ENCODE measurements around the gene SLC6A11. TPM values are rescaled to one million over a fixed set of nuclear protein-coding genes. Genes with fewer than 3 reads are reported as not detected.

SLC6A11 gene
- total and polyA plus RNA-seq, 12 donors = 0.05 TPM; not detected in 11

DNA sequence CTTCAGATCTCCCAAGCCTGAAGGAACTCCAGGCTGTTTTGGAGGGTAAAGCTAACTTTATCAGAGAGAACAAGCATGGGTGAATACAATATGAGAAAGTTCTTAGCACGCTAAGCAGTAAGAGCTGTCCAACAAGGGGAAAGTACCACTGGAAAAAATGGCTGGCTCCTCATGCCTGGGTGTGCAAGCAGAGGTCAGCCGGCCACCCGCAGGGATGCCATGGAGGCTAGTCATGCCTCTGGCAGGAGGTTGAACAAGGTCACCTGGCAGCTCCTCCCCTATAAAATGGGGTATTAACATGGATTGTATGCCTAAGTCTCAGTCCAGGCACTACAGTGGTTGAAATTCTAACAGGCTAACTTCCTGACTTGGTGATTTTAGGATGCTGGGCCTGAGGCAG is 101.1 kb downstream of the SLC6A11 start:
- WGBS, 2 donors = 64% methylated on average over 3 of the region's 3 CpGs
- TF ChIP-seq, protein P1, sequence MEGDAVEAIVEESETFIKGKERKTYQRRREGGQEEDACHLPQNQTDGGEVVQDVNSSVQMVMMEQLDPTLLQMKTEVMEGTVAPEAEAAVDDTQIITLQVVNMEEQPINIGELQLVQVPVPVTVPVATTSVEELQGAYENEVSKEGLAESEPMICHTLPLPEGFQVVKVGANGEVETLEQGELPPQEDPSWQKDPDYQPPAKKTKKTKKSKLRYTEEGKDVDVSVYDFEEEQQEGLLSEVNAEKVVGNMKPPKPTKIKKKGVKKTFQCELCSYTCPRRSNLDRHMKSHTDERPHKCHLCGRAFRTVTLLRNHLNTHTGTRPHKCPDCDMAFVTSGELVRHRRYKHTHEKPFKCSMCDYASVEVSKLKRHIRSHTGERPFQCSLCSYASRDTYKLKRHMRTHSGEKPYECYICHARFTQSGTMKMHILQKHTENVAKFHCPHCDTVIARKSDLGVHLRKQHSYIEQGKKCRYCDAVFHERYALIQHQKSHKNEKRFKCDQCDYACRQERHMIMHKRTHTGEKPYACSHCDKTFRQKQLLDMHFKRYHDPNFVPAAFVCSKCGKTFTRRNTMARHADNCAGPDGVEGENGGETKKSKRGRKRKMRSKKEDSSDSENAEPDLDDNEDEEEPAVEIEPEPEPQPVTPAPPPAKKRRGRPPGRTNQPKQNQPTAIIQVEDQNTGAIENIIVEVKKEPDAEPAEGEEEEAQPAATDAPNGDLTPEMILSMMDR (IDR thresholded peaks at IDR 0.05) = no peak
- H3K27me3 ChIP-seq = peaks cover 0 to 40% (median 24%) of the 10 kb centered on the region in 7 donors

DNA sequence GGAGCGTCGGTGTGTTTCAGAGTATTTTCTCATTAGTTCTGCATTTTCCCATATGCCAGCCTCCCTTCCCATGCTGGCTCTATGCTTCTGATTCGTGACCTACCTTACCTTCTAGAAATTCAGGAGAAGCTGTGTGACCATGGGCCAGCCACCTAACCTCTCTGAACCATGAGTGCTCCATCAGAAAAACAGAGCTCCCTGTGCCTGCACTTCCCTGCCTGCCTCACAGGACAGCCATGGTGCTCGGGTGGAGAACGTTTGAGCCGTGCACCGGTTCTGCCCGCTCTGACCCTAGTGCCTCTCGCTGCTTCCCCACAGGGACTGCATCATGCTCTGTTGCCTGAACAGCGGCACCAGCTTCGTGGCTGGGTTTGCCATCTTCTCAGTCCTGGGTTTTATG is 102.0 kb downstream of the SLC6A11 start:
- no peak for ATAC-seq
- peaks cover 0 to 35% (median 24%) of the 10 kb centered on the region in 7 donors for H3K27me3 ChIP-seq
- TF ChIP-seq, protein P1 (IDR thresholded peaks at IDR 0.05) = no peak
- no peaks in the 10 kb centered on the region for H3K4me1 ChIP-seq
- H3K36me3 ChIP-seq = no peaks in the 10 kb centered on the region
- no peak for DNase-seq
- WGBS, 2 donors = 84 to 85% methylated on average over 11 of the region's 11 CpGs
- intact Hi-C loops (cut with DNase I) = no loop called here
- H3K4me3 ChIP-seq = no peak overlapping the region
- no peak overlapping the region for H3K27ac ChIP-seq
- H3K9me3 ChIP-seq = peaks cover 0 to 18% (median 4%) of the 10 kb centered on the region in 11 donors

More for the DNA sequence above, 101.1 kb downstream of the SLC6A11 start:
- H3K9me3 ChIP-seq = peaks cover 0 to 18% (median 4%) of the 10 kb centered on the region in 11 donors
- no peaks in the 10 kb centered on the region for H3K36me3 ChIP-seq
- ATAC-seq = no peak
- H3K27ac ChIP-seq = no peak overlapping the region
- DNase-seq = no peak
- intact Hi-C loops (cut with DNase I) = no loop called here
- H3K4me3 ChIP-seq = no peak overlapping the region
- no peaks in the 10 kb centered on the region for H3K4me1 ChIP-seq

DNA sequence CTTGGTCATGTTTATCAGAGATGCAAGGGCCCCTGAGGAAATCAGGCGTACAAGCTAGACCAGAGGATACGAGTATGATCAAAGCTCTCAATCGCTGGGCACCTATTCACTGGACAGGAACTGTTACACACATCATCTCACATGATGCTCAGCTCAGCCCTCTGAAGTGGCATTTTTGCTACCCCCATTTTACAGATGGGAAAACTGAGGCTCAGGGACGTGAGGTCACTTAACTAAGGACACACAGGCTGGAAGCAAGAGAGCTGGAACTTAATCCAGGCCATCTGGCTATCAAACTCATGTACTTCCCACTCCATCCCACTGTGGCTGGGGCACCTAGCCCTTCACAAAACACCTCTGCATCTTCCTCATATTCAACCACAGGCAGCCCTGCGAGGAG is 103.6 kb downstream of the SLC6A11 start:
- no peaks in the 10 kb centered on the region for H3K36me3 ChIP-seq
- H3K4me1 ChIP-seq = no peaks in the 10 kb centered on the region
- TF ChIP-seq, protein P1 (IDR thresholded peaks at IDR 0.05) = no peak
- no peak overlapping the region for H3K27ac ChIP-seq
- H3K27me3 ChIP-seq = peaks cover 0 to 31% (median 18%) of the 10 kb centered on the region in 7 donors
- WGBS, 2 donors = 68% methylated on average over 5 of the region's 5 CpGs
- no peak overlapping the region for H3K4me3 ChIP-seq
- H3K9me3 ChIP-seq = peaks cover 0 to 30% (median 4%) of the 10 kb centered on the region in 11 donors
- DNase-seq (no peak), ATAC-seq (no peak)
- intact Hi-C loops (cut with DNase I) = no loop called here

DNA sequence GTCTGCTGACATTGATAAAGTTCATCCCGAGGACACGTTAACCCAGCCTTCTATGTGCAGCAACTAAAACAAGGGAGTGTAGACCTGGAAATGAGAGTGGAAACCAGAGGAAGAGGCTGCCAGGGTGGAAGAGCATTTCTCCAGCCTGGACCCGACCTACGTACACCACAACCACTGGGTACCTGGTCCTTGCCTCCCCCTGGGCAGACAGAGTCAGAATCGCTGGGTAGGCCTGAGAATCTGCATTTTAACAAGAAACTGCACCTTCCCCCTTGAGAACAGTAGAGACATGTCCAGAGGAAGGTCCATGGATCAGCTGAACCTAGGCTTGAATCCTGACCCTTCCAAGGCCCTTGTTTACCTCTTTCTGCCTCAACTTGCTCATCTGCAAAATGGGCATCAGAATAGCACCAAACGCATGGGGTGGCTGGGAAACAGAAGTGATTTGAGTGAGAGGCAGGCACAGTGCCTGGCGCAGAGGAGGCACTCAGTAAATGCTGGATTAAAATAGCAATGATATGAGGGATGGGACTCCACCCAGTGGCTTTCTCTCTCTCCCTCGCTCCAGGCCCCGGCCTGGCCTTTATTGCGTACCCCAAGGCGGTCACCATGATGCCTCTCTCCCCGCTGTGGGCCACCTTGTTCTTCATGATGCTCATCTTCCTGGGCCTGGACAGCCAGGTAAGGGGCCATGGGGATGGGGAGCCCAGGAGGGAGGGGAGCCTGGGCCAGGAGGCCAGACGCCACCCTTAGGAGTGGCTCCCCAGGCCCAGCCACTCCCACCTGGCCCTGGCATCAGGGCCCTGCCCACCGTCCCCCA is 109.6 kb downstream of the SLC6A11 start:
- TF ChIP-seq, protein P1 (IDR thresholded peaks at IDR 0.05) = no peak
- Histone ChIP-seq H3K27me3 (peaks cover 0 to 17% (median 2%) of the 10 kb centered on the region in 7 donors), H3K4me1 (no peaks in the 10 kb centered on the region), H3K36me3 (no peaks in the 10 kb centered on the region), H3K27ac (no peak overlapping the region), H3K4me3 (no peak overlapping the region), H3K9me3 (peaks cover 0 to 33% (median 5%) of the 10 kb centered on the region in 11 donors)
- ATAC-seq (no peak), DNase-seq (no peak)
- intact Hi-C loops (cut with DNase I) = no loop called here
- WGBS, 2 donors = 83 to 90% methylated on average over 14 of the region's 14 CpGs
